Small intestine (tissue), 7 donors: ENCODE results near the gene SMIM21. TPM values are rescaled to one million over a fixed set of nuclear protein-coding genes. Genes with fewer than 3 reads are reported as not detected.

Experiments
- DNase-seq, 2 donors: peaks; one replicate each; pipeline versions ENCODE4 v3.0.0 to v3.0.0-alpha.2; 2013
- FAIRE-seq: peaks from 2 replicates; lab custom pipeline; 2012; peaks lifted over from hg19 to GRCh38; lab: Jason Lieb, UNC
- H3K27ac ChIP-seq, 3 donors: one replicate each; pipeline ENCODE4 v1.5.1; 2013; ENCODE audit warnings: low read length in 2 of 3, mild to moderate bottlenecking in 2 of 3, control low read depth in 1 of 3, inconsistent platforms in 1 of 3, low read depth in 1 of 3, moderate library complexity in 1 of 3
- H3K27me3 ChIP-seq, 3 donors: one replicate each; pipeline ENCODE4 v1.6.1; 2013; ENCODE audit warnings: low read length in 3 of 3, inconsistent platforms in 1 of 3; ENCODE audit not compliant: control insufficient read depth in 3 of 3, insufficient read depth in 3 of 3
- H3K36me3 ChIP-seq, 3 donors: one replicate each; pipeline ENCODE4 v1.6.1; 2013; ENCODE audit warnings: low read length in 3 of 3, inconsistent platforms in 1 of 3, low read depth in 1 of 3, mild to moderate bottlenecking in 1 of 3, moderate library complexity in 1 of 3; ENCODE audit not compliant: control insufficient read depth in 3 of 3, insufficient read depth in 2 of 3
- H3K4me1 ChIP-seq, 3 donors: one replicate each; pipeline ENCODE4 v1.6.1; 2013; ENCODE audit warnings: low read length in 2 of 3, inconsistent platforms in 1 of 3, low read depth in 1 of 3, mild to moderate bottlenecking in 1 of 3, moderate library complexity in 1 of 3; ENCODE audit not compliant: control insufficient read depth in 3 of 3, insufficient read depth in 2 of 3
- H3K4me3 ChIP-seq, 3 donors: one replicate each; pipeline ENCODE4 v1.5.1; 2013; ENCODE audit warnings: low read length in 3 of 3, control low read depth in 1 of 3, inconsistent platforms in 1 of 3, low read depth in 1 of 3, mild to moderate bottlenecking in 1 of 3, moderate library complexity in 1 of 3
- H3K9me3 ChIP-seq, 2 donors: one replicate each; pipeline ENCODE4 v1.6.1; 2013; ENCODE audit warnings: low read depth in 1 of 2, low read length in 1 of 2; ENCODE audit not compliant: control insufficient read depth in 2 of 2, insufficient read depth in 1 of 2
- WGBS, 3 donors: extraction: QIAGEN DNeasy Blood & Tissue Kit; methylation state at CpG; one replicate each; pipeline ENCODE4 v1.1.7; 2013; 5-methylcytosine and 5-hydroxymethylcytosine counted together
- polyA plus RNA-seq, 4 donors: library from polyadenylated mRNA; stranded (reverse) in 3 of 4; unstranded in 1 of 4; fragments of 200-250 nt in 3 of 4; fragments of 120-200 nt in 1 of 4; gene quantifications; one replicate each; pipeline versions ENCODE4 v1.2.1 to v1.2.3, GENCODE V29; 2013
- donor health status: healthy with polysubstance abuse.
- donor health status: control.
- donor health status: control.
- donor health status: Bipolar disorder and iron deficiency.
- donor health status: healthy.

Gene SMIM21
- polyA plus RNA-seq, 4 donors: 0.04 TPM; not detected in 3

- H3K27me3 ChIP-seq: no peaks in the 10 kb centered on the region
- no peaks in the 10 kb centered on the region for H3K36me3 ChIP-seq
- H3K4me1 ChIP-seq: no peaks in the 10 kb centered on the region
- FAIRE-seq: no peak
- no peaks in the 10 kb centered on the region for H3K9me3 ChIP-seq
- H3K4me3 ChIP-seq: no peak overlapping the region
- no peak for DNase-seq
- 90 to 91% (median 90%) methylated on average over 12 of the region's 12 CpGs for WGBS, 3 donors
- no peak overlapping the region for H3K27ac ChIP-seq
Measured at GRCh38 chr18:75467281-75467795, 39.8 kb upstream of the SMIM21 start.

- H3K4me1 ChIP-seq: no peaks in the 10 kb centered on the region
- peaks cover 0 to 6% of the 10 kb centered on the region in 2 donors for H3K9me3 ChIP-seq
- H3K36me3 ChIP-seq: no peaks in the 10 kb centered on the region
- H3K27me3 ChIP-seq: peaks cover 0 to 2% (median 0%) of the 10 kb centered on the region in 3 donors
- 90 to 93% (median 92%) methylated on average over 13 of the region's 13 CpGs for WGBS, 3 donors
- H3K27ac ChIP-seq: no peak overlapping the region
- H3K4me3 ChIP-seq: no peak overlapping the region
- no peak for DNase-seq
- FAIRE-seq: no peak
Measured at GRCh38 chr18:75464356-75464755, 36.9 kb upstream of the SMIM21 start.

- H3K27me3 ChIP-seq: peaks cover 0 to 2% (median 0%) of the 10 kb centered on the region in 3 donors
- no peak for DNase-seq
- no peaks in the 10 kb centered on the region for H3K36me3 ChIP-seq
- no peak overlapping the region for H3K27ac ChIP-seq
- no peak overlapping the region for H3K4me3 ChIP-seq
- H3K9me3 ChIP-seq: peaks cover 0 to 10% of the 10 kb centered on the region in 2 donors
- WGBS, 3 donors: 66 to 75% (median 72%) methylated on average over 10 of the region's 10 CpGs
- H3K4me1 ChIP-seq: no peaks in the 10 kb centered on the region
- no peak for FAIRE-seq
Measured at GRCh38 chr18:75462178-75462832, 34.8 kb upstream of the SMIM21 start.

GRCh38 chr18:75456199-75456631 is 28.7 kb upstream of the SMIM21 start:
- Histone ChIP-seq H3K9me3 (peaks cover 0 to 5% of the 10 kb centered on the region in 2 donors), H3K27ac (peak overlapping the region in 2 of 3 donors; percentile 30 to 32), H3K36me3 (no peaks in the 10 kb centered on the region), H3K27me3 (peaks cover 0 to 19% (median 7%) of the 10 kb centered on the region in 3 donors), H3K4me1 (peaks cover 0 to 7% (median 0%) of the 10 kb centered on the region in 3 donors), H3K4me3 (peak overlapping the region in 1 of 3 donors; percentile 26)
- WGBS, 3 donors: 14 to 20% (median 19%) methylated on average over 19 of the region's 19 CpGs
- DNase-seq (peak in 1 of 2 donors; percentile 20), FAIRE-seq (no peak)

- peak overlapping the region in 2 of 3 donors; percentile 26 to 45 for H3K4me3 ChIP-seq
- peaks cover 0 to 19% (median 7%) of the 10 kb centered on the region in 3 donors for H3K27me3 ChIP-seq
- WGBS, 3 donors: 8 to 12% (median 9%) methylated on average over 67 to 84 of the region's 84 CpGs
- H3K27ac ChIP-seq: peak overlapping the region in 2 of 3 donors; percentile 30 to 32
- DNase-seq: peak; percentile 3 to 61
- H3K36me3 ChIP-seq: no peaks in the 10 kb centered on the region
- FAIRE-seq: no peak
- H3K9me3 ChIP-seq: peaks cover 0 to 5% of the 10 kb centered on the region in 2 donors
- peaks cover 0 to 7% (median 0%) of the 10 kb centered on the region in 3 donors for H3K4me1 ChIP-seq
Measured at GRCh38 chr18:75455249-75456198, 28.0 kb upstream of the SMIM21 start.

GRCh38 chr18:75454022-75454795 is 26.7 kb upstream of the SMIM21 start:
- H3K9me3 ChIP-seq: peaks cover 0 to 3% of the 10 kb centered on the region in 2 donors
- peaks cover 0 to 19% (median 5%) of the 10 kb centered on the region in 3 donors for H3K27me3 ChIP-seq
- no peak for FAIRE-seq
- no peak for DNase-seq
- H3K4me1 ChIP-seq: peaks cover 0 to 7% (median 0%) of the 10 kb centered on the region in 3 donors
- 82 to 86% (median 85%) methylated on average over 14 of the region's 14 CpGs for WGBS, 3 donors
- no peaks in the 10 kb centered on the region for H3K36me3 ChIP-seq
- no peak overlapping the region for H3K4me3 ChIP-seq
- no peak overlapping the region for H3K27ac ChIP-seq

GRCh38 chr18:75450906-75451305 is 23.4 kb upstream of the SMIM21 start:
- Histone ChIP-seq H3K27ac (no peak overlapping the region), H3K36me3 (no peaks in the 10 kb centered on the region), H3K4me3 (no peak overlapping the region), H3K4me1 (peaks cover 0 to 2% (median 0%) of the 10 kb centered on the region in 3 donors), H3K27me3 (peaks cover 0 to 9% (median 0%) of the 10 kb centered on the region in 3 donors), H3K9me3 (no peaks in the 10 kb centered on the region)
- no peak for DNase-seq
- no peak for FAIRE-seq
- 57 to 61% (median 58%) methylated on average over 3 of the region's 3 CpGs for WGBS, 3 donors
